NCI-H1092 treated with DMSO at 0.1 percent for 48 hours (cell line): Measurements from ENCODE around the gene CLEC4F.
A peak's percentile ranks its signal among the peaks of the same experiment; 100 is the strongest.

Experiments
- DNase-seq: peaks from one replicate; lab custom pipeline; 2025; lab: John Stamatoyannopoulos, UW

CLEC4F gene

GRCh38 chr2:70820499-70820898, at the start of gene CLEC4F:
TSS of gene CLEC4F (minus strand) at chr2:70820599. CDS start at chr2:70820523, 76 bp downstream.
- no peak for DNase-seq

- no peak for DNase-seq
Observed at GRCh38 chr2:70868970-70869369, 48.6 kb upstream of the CLEC4F start.

- peak; percentile 64 for DNase-seq
Observed at GRCh38 chr2:70861777-70862625, 41.6 kb upstream of the CLEC4F start.

GRCh38 chr2:70855667-70856066, 35.3 kb upstream of the CLEC4F start:
- no peak for DNase-seq

- DNase-seq = no peak
Observed at GRCh38 chr2:70854411-70854810, 34.0 kb upstream of the CLEC4F start.

GRCh38 chr2:70852824-70853223, 32.4 kb upstream of the CLEC4F start:
- no peak for DNase-seq

GRCh38 chr2:70851704-70852103, 31.3 kb upstream of the CLEC4F start:
- DNase-seq = no peak

- DNase-seq = no peak
Observed at GRCh38 chr2:70850925-70851324, 30.5 kb upstream of the CLEC4F start.

- no peak for DNase-seq
Observed at GRCh38 chr2:70842401-70842800, 22.0 kb upstream of the CLEC4F start.

GRCh38 chr2:70837980-70838925, 17.9 kb upstream of the CLEC4F start:
- DNase-seq = no peak

- no peak for DNase-seq
Observed at GRCh38 chr2:70835643-70836042, 15.2 kb upstream of the CLEC4F start, which contains the start of gene CD207. TSS of gene CD207 (minus strand) at chr2:70835816. CDS start at chr2:70835776, 40 bp downstream.

- DNase-seq = no peak
Observed at GRCh38 chr2:70834881-70835280, 14.5 kb upstream of the CLEC4F start.

GRCh38 chr2:70834106-70834505, 13.7 kb upstream of the CLEC4F start:
- DNase-seq = no peak

- DNase-seq = no peak
Observed at GRCh38 chr2:70833246-70833645, 12.8 kb upstream of the CLEC4F start.

- DNase-seq = no peak
Observed at GRCh38 chr2:70832386-70832785, 12.0 kb upstream of the CLEC4F start.

- no peak for DNase-seq
Observed at GRCh38 chr2:70831861-70832260, 11.5 kb upstream of the CLEC4F start.

GRCh38 chr2:70830366-70830765, 10.0 kb upstream of the CLEC4F start:
- DNase-seq = no peak

GRCh38 chr2:70829916-70830315, 9.5 kb upstream of the CLEC4F start:
- DNase-seq = no peak

- DNase-seq = no peak
Observed at GRCh38 chr2:70828914-70829824, 8.8 kb upstream of the CLEC4F start.

GRCh38 chr2:70828115-70828514, 7.7 kb upstream of the CLEC4F start:
- DNase-seq = no peak

GRCh38 chr2:70827388-70827787, 7.0 kb upstream of the CLEC4F start:
- DNase-seq = no peak
